Esophagus squamous epithelium (tissue), 4 donors: ENCODE measurements around the gene FKBP14.

ENCODE experiments used
- POLR2A ChIP-seq, 4 donors: fragments of 450-650 bp; IDR thresholded peaks; one replicate each; pipeline ENCODE4 v1.6.1; 2017; ENCODE audit warnings: antibody characterized with exemption in 4 of 4, mild to moderate bottlenecking in 4 of 4, moderate library complexity in 3 of 4
- TF ChIP-seq, protein P1 (sequence below), 6 experiments: fragments of 450-650 bp in 4 of 6; fragments of 200-600 bp in 2 of 6; sonication (generic) in 2 of 6; IDR thresholded peaks; one replicate each; pipeline ENCODE4 v1.5.1; 2016 to 2019; ENCODE audit warnings: antibody characterized with exemption in 6 of 6, mild to moderate bottlenecking in 4 of 6, moderate library complexity in 4 of 6

DNA sequence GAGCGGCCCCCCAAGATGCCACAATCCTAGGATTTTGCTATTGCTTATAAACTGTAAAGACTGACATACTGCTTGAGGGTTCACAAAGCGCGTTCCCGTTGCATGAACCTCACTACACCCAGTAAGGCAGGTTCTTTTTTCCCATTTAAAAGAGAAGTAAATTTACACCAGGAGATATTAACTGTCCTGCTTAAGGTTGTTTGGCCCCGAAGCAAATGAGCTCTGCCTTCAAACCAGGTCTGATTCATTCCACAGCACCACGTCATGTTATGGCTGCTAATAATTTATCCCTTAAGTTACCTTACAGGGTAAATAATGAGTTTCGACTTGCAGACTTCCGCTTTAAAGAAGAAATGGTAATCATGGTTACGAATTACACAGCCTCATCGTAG lies 559 bp upstream of the FKBP14 start:
- TF ChIP-seq, protein P1, sequence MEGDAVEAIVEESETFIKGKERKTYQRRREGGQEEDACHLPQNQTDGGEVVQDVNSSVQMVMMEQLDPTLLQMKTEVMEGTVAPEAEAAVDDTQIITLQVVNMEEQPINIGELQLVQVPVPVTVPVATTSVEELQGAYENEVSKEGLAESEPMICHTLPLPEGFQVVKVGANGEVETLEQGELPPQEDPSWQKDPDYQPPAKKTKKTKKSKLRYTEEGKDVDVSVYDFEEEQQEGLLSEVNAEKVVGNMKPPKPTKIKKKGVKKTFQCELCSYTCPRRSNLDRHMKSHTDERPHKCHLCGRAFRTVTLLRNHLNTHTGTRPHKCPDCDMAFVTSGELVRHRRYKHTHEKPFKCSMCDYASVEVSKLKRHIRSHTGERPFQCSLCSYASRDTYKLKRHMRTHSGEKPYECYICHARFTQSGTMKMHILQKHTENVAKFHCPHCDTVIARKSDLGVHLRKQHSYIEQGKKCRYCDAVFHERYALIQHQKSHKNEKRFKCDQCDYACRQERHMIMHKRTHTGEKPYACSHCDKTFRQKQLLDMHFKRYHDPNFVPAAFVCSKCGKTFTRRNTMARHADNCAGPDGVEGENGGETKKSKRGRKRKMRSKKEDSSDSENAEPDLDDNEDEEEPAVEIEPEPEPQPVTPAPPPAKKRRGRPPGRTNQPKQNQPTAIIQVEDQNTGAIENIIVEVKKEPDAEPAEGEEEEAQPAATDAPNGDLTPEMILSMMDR (IDR thresholded peaks at IDR 0.05) = no peak
- no peak for TF ChIP-seq POLR2A (IDR thresholded peaks at IDR 0.05)
